CD8-positive, alpha-beta memory T cell (primary cell): ENCODE results near the gene CRTC1. TPM values are rescaled to one million over a fixed set of nuclear protein-coding genes. Genes with fewer than 3 reads are reported as not detected.

ENCODE experiments used
- CTCF ChIA-PET: fragments of 350-600 bp; sonication (Branson Sonifier 250); formaldehyde crosslinking; loops from one replicate; lab custom pipeline; 2021; ENCODE audit warnings: antibody characterized with exemption; lab: Charles Lee
- POLR2A ChIA-PET: fragments of 350-600 bp; sonication (Branson Sonifier 250); formaldehyde crosslinking; loops from one replicate; lab custom pipeline; 2021; ENCODE audit warnings: antibody characterized with exemption; lab: Charles Lee
- DNase-seq, 5 donors: peaks; one replicate each; pipeline versions ENCODE4 v3.0.0 to v3.0.0-alpha.2; 2020 to 2022; ENCODE audit warnings: mixed read lengths in 1 of 5
- H3K27ac ChIP-seq: one replicate; pipeline ENCODE4 v1.7.0; 2013; ENCODE audit warnings: low read depth, mild to moderate bottlenecking, low read length, moderate library complexity
- H3K27me3 ChIP-seq: 2 replicates; pipeline ENCODE4 v1.7.0; 2013; ENCODE audit warnings: low read length, mild to moderate bottlenecking; ENCODE audit not compliant: insufficient read depth, poor library complexity, severe bottlenecking
- H3K36me3 ChIP-seq: 2 replicates; pipeline ENCODE4 v1.7.0; 2013; ENCODE audit warnings: mild to moderate bottlenecking, low read length, moderate library complexity; ENCODE audit not compliant: insufficient read depth
- H3K4me1 ChIP-seq: 2 replicates; pipeline ENCODE4 v1.7.0; 2013; ENCODE audit warnings: mild to moderate bottlenecking, low read length, moderate library complexity; ENCODE audit not compliant: insufficient read depth
- H3K4me3 ChIP-seq: 2 replicates; pipeline ENCODE4 v1.7.0; 2013; ENCODE audit warnings: mild to moderate bottlenecking, low read length
- H3K9me3 ChIP-seq: 2 replicates; pipeline ENCODE4 v1.7.0; 2013; ENCODE audit warnings: mild to moderate bottlenecking, low read length
- H3K27ac Mint-ChIP-seq, 8 donors: one replicate each; pipeline ENCODE4 v1.8.0; 2020 to 2021; ENCODE audit warnings: mixed read lengths in 8 of 8, mild to moderate bottlenecking in 6 of 8, inconsistent platforms in 3 of 8, moderate library complexity in 3 of 8
- H3K27me3 Mint-ChIP-seq, 2 donors: one replicate each; pipeline ENCODE4 v1.8.0; 2020 to 2021; ENCODE audit warnings: mixed read lengths in 2 of 2, mild to moderate bottlenecking in 1 of 2, moderate library complexity in 1 of 2
- H3K36me3 Mint-ChIP-seq, 3 donors: one replicate each; pipeline ENCODE4 v1.8.0; 2020 to 2021; ENCODE audit warnings: mixed read lengths in 3 of 3, inconsistent platforms in 1 of 3, mild to moderate bottlenecking in 1 of 3
- H3K4me1 Mint-ChIP-seq, 3 donors: one replicate each; pipeline ENCODE4 v1.8.0; 2020 to 2021; ENCODE audit warnings: mixed read lengths in 3 of 3, inconsistent platforms in 1 of 3, mild to moderate bottlenecking in 1 of 3
- H3K4me3 Mint-ChIP-seq, 7 donors: one replicate each; pipeline ENCODE4 v1.8.0; 2020 to 2021; ENCODE audit warnings: mixed read lengths in 7 of 7, mild to moderate bottlenecking in 6 of 7, moderate library complexity in 4 of 7, inconsistent platforms in 2 of 7
- H3K9me3 Mint-ChIP-seq, 5 donors: one replicate each; pipeline ENCODE4 v1.8.0; 2020 to 2022; ENCODE audit warnings: mixed read lengths in 5 of 5, mild to moderate bottlenecking in 3 of 5, moderate library complexity in 2 of 5, inconsistent platforms in 1 of 5
- polyA plus RNA-seq: library from polyadenylated mRNA; unstranded; fragments of 300-500 nt; fragmentation: Illumina TruSeq; gene quantifications from one replicate; pipeline ENCODE4 v1.2.3, GENCODE V29; 2021
- total RNA-seq, 2 experiments: library from RNA; stranded (reverse); gene quantifications; one replicate each; pipeline ENCODE4 v1.2.3, GENCODE V29; 2021

The CRTC1 gene
- total and polyA plus RNA-seq, 3 experiments from 2014 or later: 1.3 to 7.1 (median 6.7) TPM

DNA sequence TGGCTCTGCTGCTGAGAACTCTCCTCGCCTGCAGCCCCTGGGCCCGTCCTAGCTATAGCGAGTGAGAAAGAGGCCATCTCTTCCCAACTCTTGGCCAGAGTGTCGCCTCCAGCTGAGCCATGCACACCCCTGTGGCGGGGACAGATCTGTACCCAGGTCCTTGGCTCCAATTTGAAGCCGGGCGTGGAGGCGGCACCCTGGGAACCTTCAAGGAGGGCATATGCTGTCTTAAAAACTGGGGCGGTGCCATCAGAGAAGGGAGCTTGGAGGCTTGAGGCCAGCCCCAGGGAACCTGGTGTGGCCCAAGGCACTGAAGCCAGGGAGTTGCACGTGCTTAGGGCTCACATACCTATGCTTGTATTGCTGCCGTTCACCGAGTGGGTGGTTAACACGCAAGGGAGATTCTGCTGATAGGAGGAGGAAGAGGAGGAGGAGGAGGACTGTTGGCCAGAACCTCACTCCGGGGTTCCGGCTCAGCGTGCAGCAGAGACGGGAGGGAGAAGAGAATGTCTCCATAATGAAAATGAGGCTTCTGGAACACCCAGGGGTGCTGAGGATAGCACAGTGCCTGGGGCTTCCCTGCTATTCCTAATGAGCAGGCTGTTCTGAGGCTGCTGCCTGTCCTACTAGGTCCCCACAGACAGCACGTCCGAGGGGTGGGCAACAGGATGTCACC lies 67.0 kb downstream of the CRTC1 start:
- Histone ChIP-seq H3K4me3 (no peak overlapping the region), H3K9me3 (no peaks in the 10 kb centered on the region), H3K36me3 (no peaks in the 10 kb centered on the region), H3K27ac (no peak overlapping the region), H3K27me3 (no peaks in the 10 kb centered on the region), H3K4me1 (no peaks in the 10 kb centered on the region)
- POLR2A ChIA-PET: no interaction called here
- Mint-ChIP-seq H3K36me3 (peaks cover 5 to 37% (median 9%) of the 10 kb centered on the region in 3 donors), H3K27me3 (no peaks in the 10 kb centered on the region), H3K27ac (peak overlapping the region in 1 of 8 donors; percentile 48), H3K9me3 (no peaks in the 10 kb centered on the region), H3K4me1 (no peaks in the 10 kb centered on the region), H3K4me3 (no peak overlapping the region)
- CTCF ChIA-PET: no interaction called here
- DNase-seq: no peak

DNA sequence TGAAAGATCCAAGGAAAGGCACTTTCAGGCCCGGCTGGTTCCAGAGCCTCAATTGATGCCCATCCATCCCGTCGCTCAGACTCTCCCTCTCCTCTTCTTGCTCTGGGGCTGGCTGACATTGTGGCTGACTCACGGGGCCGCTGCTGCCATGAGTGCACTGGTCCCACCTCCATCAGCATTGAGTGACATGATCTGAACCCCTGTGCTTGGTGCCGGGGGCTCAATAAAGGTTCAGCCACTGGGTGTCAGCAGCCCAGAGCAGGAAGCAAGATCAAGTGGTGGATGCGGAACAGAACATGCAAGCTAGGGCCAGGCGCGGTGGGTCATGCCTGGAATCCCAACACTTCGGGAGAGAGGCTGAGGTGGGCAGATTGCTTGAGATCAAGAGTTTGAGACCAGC lies 68.1 kb downstream of the CRTC1 start:
- Mint-ChIP-seq H3K4me3 (no peak overlapping the region), H3K9me3 (no peaks in the 10 kb centered on the region), H3K27me3 (no peaks in the 10 kb centered on the region), H3K36me3 (peaks cover 5 to 41% (median 9%) of the 10 kb centered on the region in 3 donors), H3K4me1 (no peaks in the 10 kb centered on the region), H3K27ac (no peak overlapping the region)
- Histone ChIP-seq H3K27me3 (no peaks in the 10 kb centered on the region), H3K27ac (no peak overlapping the region), H3K4me1 (no peaks in the 10 kb centered on the region), H3K4me3 (no peak overlapping the region), H3K36me3 (no peaks in the 10 kb centered on the region), H3K9me3 (no peaks in the 10 kb centered on the region)
- ChIA-PET CTCF (no interaction called here), POLR2A (no interaction called here)
- no peak for DNase-seq

- H3K4me3 Mint-ChIP-seq: no peak overlapping the region
- POLR2A ChIA-PET: no interaction called here
- Histone ChIP-seq H3K27ac (no peak overlapping the region), H3K27me3 (no peaks in the 10 kb centered on the region), H3K36me3 (no peaks in the 10 kb centered on the region), H3K4me1 (no peaks in the 10 kb centered on the region), H3K9me3 (no peaks in the 10 kb centered on the region), H3K4me3 (no peak overlapping the region)
- no peak overlapping the region for H3K27ac Mint-ChIP-seq
- no peaks in the 10 kb centered on the region for H3K27me3 Mint-ChIP-seq
- no peaks in the 10 kb centered on the region for H3K4me1 Mint-ChIP-seq
- CTCF ChIA-PET: no interaction called here
- H3K9me3 Mint-ChIP-seq: no peaks in the 10 kb centered on the region
- DNase-seq: no peak
- H3K36me3 Mint-ChIP-seq: peaks cover 5 to 40% (median 9%) of the 10 kb centered on the region in 3 donors
These were observed 71.0 kb downstream of the CRTC1 start for GRCh38 chr19:18754501-18754900.

- Mint-ChIP-seq H3K4me3 (no peak overlapping the region), H3K4me1 (no peaks in the 10 kb centered on the region), H3K9me3 (no peaks in the 10 kb centered on the region), H3K27me3 (no peaks in the 10 kb centered on the region), H3K36me3 (peaks cover 5 to 23% (median 6%) of the 10 kb centered on the region in 3 donors), H3K27ac (no peak overlapping the region)
- Histone ChIP-seq H3K9me3 (no peaks in the 10 kb centered on the region), H3K27ac (no peak overlapping the region), H3K4me1 (no peaks in the 10 kb centered on the region), H3K36me3 (no peaks in the 10 kb centered on the region), H3K4me3 (no peak overlapping the region), H3K27me3 (no peaks in the 10 kb centered on the region)
- no peak for DNase-seq
- POLR2A ChIA-PET: no interaction called here
- CTCF ChIA-PET: no interaction called here
These were observed 73.4 kb downstream of the CRTC1 start for GRCh38 chr19:18756896-18757295.

GRCh38 chr19:18759304-18759994 lies 76.0 kb downstream of the CRTC1 start:
- Mint-ChIP-seq H3K36me3 (peaks cover 0 to 10% (median 2%) of the 10 kb centered on the region in 3 donors), H3K4me3 (no peak overlapping the region), H3K27ac (no peak overlapping the region), H3K4me1 (no peaks in the 10 kb centered on the region), H3K27me3 (no peaks in the 10 kb centered on the region), H3K9me3 (no peaks in the 10 kb centered on the region)
- ChIA-PET POLR2A (no interaction called here), CTCF (no interaction called here)
- no peak overlapping the region for H3K27ac ChIP-seq
- no peaks in the 10 kb centered on the region for H3K27me3 ChIP-seq
- DNase-seq: no peak
- H3K4me3 ChIP-seq: no peak overlapping the region
- H3K36me3 ChIP-seq: no peaks in the 10 kb centered on the region
- H3K9me3 ChIP-seq: no peaks in the 10 kb centered on the region
- H3K4me1 ChIP-seq: no peaks in the 10 kb centered on the region

GRCh38 chr19:18759995-18760426 lies 76.5 kb downstream of the CRTC1 start:
- H3K27me3 Mint-ChIP-seq: no peaks in the 10 kb centered on the region
- Histone ChIP-seq H3K27ac (no peak overlapping the region), H3K4me3 (no peak overlapping the region), H3K4me1 (no peaks in the 10 kb centered on the region), H3K9me3 (no peaks in the 10 kb centered on the region), H3K36me3 (no peaks in the 10 kb centered on the region), H3K27me3 (no peaks in the 10 kb centered on the region)
- H3K9me3 Mint-ChIP-seq: no peaks in the 10 kb centered on the region
- no peak overlapping the region for H3K27ac Mint-ChIP-seq
- ChIA-PET CTCF (no interaction called here), POLR2A (no interaction called here)
- DNase-seq: no peak
- no peak overlapping the region for H3K4me3 Mint-ChIP-seq
- peaks cover 0 to 7% (median 0%) of the 10 kb centered on the region in 3 donors for H3K36me3 Mint-ChIP-seq
- no peaks in the 10 kb centered on the region for H3K4me1 Mint-ChIP-seq

DNA sequence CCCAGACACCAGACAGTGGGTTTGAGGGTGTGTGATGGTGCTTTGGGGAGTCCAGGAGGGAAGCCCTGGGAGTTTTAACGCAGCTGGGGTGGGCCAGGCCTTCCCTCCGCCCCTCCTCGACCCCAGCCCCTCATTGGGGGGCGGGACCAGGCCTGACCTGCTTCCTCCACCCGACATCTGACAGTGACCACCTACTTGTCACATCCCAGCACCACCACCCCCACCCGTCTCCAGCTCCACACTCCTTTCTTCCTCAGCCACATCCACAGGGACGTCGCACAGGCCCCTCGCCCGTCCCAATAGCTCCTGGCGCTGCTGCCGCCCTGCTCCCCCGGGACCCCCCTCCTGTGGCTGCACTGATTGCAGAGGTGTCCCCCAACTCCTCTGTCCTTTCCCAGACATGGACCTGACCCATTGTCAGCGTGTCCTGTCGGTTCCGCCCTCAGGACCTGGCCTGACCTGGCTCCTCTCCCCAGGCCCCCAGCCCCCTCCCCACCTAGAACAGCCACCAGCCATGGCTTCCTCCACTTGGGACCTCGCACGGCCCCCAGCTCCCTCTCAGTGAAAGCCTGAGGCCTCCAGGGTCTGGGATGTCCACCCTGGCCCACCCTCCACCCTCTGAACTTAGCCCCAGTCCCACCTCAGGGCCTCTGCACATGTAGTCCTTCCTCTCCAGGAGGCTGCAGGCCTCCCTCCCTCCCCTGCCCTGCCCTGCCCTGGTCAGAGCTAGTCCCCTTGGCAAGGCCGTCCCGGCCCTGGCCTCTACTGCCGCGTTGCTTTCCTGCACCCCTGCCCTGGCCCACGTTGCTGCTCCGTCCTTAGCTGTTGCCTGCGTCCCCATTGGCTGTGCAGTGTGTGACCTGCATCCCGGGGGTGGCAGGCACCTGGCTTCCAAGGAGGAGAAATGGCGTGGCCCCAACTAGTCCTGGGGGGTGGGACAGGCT lies 77.2 kb downstream of the CRTC1 start:
- Mint-ChIP-seq H3K27ac (no peak overlapping the region), H3K36me3 (peaks cover 0 to 5% (median 0%) of the 10 kb centered on the region in 3 donors), H3K27me3 (no peaks in the 10 kb centered on the region), H3K4me1 (no peaks in the 10 kb centered on the region), H3K9me3 (no peaks in the 10 kb centered on the region), H3K4me3 (no peak overlapping the region)
- no peaks in the 10 kb centered on the region for H3K36me3 ChIP-seq
- no peaks in the 10 kb centered on the region for H3K9me3 ChIP-seq
- ChIA-PET POLR2A (no interaction called here), CTCF (interaction anchor here (0.6 kb wide), 1 partner anchor 373 kb away, joined by 4 read pairs; no protein-coding TSS in a partner anchor)
- H3K4me3 ChIP-seq: no peak overlapping the region
- H3K27me3 ChIP-seq: no peaks in the 10 kb centered on the region
- no peak for DNase-seq
- no peaks in the 10 kb centered on the region for H3K4me1 ChIP-seq
- H3K27ac ChIP-seq: no peak overlapping the region
